Heart left ventricle (tissue), 13 donors: ENCODE results near the gene CRISPLD2.

Source experiments
- POLR2A ChIP-seq, 2 donors: fragments of 450-650 bp; IDR thresholded peaks; one replicate each; pipeline ENCODE4 v1.6.1; 2017; ENCODE audit warnings: antibody characterized with exemption in 2 of 2, mild to moderate bottlenecking in 2 of 2, moderate library complexity in 2 of 2
- TF ChIP-seq, protein P1 (sequence below), 12 donors: fragments of 200-600 bp; sonication (generic) in 4 of 12; IDR thresholded peaks; one replicate each; pipeline versions ENCODE4 v1.5.0 to v1.8.0; 2018 to 2022; ENCODE audit warnings: antibody characterized with exemption in 12 of 12, mild to moderate bottlenecking in 5 of 12
- donor health status: ischemic (EF 13 %, LVEDD 7.1; RV severe dilation, severe dysfunction).
- donor health status: DM: no; HTN: yes; CAD: no.
- donor health status: DM: no; HTN: no; CAD: no.
- donor health status: ischemic (EF 25% LVEDD 6.9; RV normal size, moderate dysfunction).
- donor health status: ischemic (EF 25% LVEDD 5.7; RV mildly dilated, moderate dysfunction).
- donor health status: ischemic (EF 35%, LVEDD 5.7; RV mildly dilated, moderate dysfunction).
- donor health status: nonischemic (EF 11% LVEDD 7.7; RV severe dilation, severe dysfunction).
- donor health status: DM: yes; HTN: yes; CAD: no.
- donor health status: PGD.
- donor health status: ischemic (EF 29% LVEDD 5.4; RV normal size, mild dysfunction).
- donor health status: nonischemic (EF 23%, LVEDD 6.1; RV moderate dilation, normal function).

DNA sequence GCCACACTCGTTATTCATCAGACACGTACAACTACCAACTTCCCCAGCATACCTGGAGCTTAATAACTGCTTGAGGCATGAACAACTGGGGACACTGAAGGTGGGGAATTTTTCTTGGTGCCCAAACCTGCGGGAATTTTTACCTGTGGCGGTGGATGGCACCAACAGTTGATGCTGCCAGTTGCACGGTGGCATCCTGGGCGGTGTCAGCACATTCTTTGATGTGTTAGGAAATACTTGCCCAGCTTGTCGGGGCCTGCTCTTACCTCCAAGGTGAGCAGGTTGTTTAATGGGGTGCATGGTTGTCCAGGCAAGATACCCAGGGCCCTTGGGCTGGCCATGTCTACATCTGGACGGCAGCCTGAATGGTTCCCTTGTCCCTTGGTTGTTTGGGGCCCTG lies 79.6 kb downstream of the CRISPLD2 start:
- TF ChIP-seq POLR2A (IDR thresholded peaks at IDR 0.05), result no peak
- TF ChIP-seq, protein P1, sequence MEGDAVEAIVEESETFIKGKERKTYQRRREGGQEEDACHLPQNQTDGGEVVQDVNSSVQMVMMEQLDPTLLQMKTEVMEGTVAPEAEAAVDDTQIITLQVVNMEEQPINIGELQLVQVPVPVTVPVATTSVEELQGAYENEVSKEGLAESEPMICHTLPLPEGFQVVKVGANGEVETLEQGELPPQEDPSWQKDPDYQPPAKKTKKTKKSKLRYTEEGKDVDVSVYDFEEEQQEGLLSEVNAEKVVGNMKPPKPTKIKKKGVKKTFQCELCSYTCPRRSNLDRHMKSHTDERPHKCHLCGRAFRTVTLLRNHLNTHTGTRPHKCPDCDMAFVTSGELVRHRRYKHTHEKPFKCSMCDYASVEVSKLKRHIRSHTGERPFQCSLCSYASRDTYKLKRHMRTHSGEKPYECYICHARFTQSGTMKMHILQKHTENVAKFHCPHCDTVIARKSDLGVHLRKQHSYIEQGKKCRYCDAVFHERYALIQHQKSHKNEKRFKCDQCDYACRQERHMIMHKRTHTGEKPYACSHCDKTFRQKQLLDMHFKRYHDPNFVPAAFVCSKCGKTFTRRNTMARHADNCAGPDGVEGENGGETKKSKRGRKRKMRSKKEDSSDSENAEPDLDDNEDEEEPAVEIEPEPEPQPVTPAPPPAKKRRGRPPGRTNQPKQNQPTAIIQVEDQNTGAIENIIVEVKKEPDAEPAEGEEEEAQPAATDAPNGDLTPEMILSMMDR (IDR thresholded peaks at IDR 0.05), result no peak
